NCI-H446 (cell line): Measurements from ENCODE around the gene XPOT.

Experiments used
- DNase-seq, 2 experiments: peaks; one replicate each; lab custom pipeline; 2025; lab: John Stamatoyannopoulos, UW

The XPOT gene

GRCh38 chr12:64466178-64466577 is 62.0 kb downstream of the XPOT start:
- DNase-seq, result no peak

GRCh38 chr12:64468966-64469365 is 64.8 kb downstream of the XPOT start:
- DNase-seq, result no peak

- no peak for DNase-seq
Measured at GRCh38 chr12:64469455-64470142, 65.4 kb downstream of the XPOT start.

GRCh38 chr12:64470495-64470894 is 66.3 kb downstream of the XPOT start:
- no peak for DNase-seq

GRCh38 chr12:64473176-64473575 is 69.0 kb downstream of the XPOT start:
- no peak for DNase-seq

- DNase-seq, result no peak
Measured at GRCh38 chr12:64475518-64475917, 71.3 kb downstream of the XPOT start.

- no peak for DNase-seq
Measured at GRCh38 chr12:64476844-64477243, 72.7 kb downstream of the XPOT start.

- no peak for DNase-seq
Measured at GRCh38 chr12:64478661-64479060, 74.5 kb downstream of the XPOT start.

GRCh38 chr12:64480148-64480547 is 76.0 kb downstream of the XPOT start:
- DNase-seq, result no peak

GRCh38 chr12:64486657-64487056 is 82.5 kb downstream of the XPOT start:
- DNase-seq, result no peak

GRCh38 chr12:64491718-64492117 is 87.5 kb downstream of the XPOT start:
- no peak for DNase-seq

GRCh38 chr12:64493513-64493912 is 89.3 kb downstream of the XPOT start:
- DNase-seq, result no peak

- DNase-seq, result no peak
Measured at GRCh38 chr12:64494998-64495729, 91.0 kb downstream of the XPOT start.

- DNase-seq, result no peak
Measured at GRCh38 chr12:64496839-64497400, 92.7 kb downstream of the XPOT start.

- DNase-seq, result no peak
Measured at GRCh38 chr12:64497484-64497883, 93.3 kb downstream of the XPOT start.

GRCh38 chr12:64497903-64498302 is 93.7 kb downstream of the XPOT start:
- DNase-seq, result no peak

GRCh38 chr12:64500394-64500793 is 96.2 kb downstream of the XPOT start:
- peak; percentile 14 to 60 for DNase-seq
